Measurements from ENCODE around the gene CAMTA1. TPM values are rescaled to one million over a fixed set of nuclear protein-coding genes. Genes with fewer than 3 reads are reported as not detected.

Gene CAMTA1
- polyA plus RNA-seq, 1 of the 3 experiments (the other 2 are of a cell fraction) = 63.1 TPM

DNA sequence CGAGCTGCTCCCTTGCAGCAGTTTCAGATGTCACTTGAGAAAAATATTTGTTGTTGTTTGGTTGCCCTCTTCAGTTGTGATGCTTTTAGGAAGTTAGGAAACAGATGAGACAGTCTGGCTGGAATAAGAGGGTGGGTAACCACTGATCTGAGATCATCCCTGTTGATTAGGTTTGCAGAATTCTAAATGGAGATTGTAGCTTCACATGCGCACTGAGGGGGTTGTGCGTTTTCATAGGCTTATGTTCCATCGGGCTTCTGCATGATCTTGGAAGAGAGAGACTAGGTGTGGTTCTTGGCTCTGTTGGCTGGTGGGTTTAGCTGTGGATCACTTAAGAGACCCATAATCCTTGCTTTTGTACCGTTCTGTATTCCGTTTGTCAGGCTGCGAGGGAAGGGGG is 108.1 kb downstream of the CAMTA1 start (continued):
- TF ChIP-seq, protein P1, sequence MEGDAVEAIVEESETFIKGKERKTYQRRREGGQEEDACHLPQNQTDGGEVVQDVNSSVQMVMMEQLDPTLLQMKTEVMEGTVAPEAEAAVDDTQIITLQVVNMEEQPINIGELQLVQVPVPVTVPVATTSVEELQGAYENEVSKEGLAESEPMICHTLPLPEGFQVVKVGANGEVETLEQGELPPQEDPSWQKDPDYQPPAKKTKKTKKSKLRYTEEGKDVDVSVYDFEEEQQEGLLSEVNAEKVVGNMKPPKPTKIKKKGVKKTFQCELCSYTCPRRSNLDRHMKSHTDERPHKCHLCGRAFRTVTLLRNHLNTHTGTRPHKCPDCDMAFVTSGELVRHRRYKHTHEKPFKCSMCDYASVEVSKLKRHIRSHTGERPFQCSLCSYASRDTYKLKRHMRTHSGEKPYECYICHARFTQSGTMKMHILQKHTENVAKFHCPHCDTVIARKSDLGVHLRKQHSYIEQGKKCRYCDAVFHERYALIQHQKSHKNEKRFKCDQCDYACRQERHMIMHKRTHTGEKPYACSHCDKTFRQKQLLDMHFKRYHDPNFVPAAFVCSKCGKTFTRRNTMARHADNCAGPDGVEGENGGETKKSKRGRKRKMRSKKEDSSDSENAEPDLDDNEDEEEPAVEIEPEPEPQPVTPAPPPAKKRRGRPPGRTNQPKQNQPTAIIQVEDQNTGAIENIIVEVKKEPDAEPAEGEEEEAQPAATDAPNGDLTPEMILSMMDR (IDR thresholded peaks at IDR 0.05) = no peak
- no peak for TF ChIP-seq MEF2A (IDR thresholded peaks at IDR 0.05; ENCODE audit: borderline replicate concordance, low read depth)

DNA sequence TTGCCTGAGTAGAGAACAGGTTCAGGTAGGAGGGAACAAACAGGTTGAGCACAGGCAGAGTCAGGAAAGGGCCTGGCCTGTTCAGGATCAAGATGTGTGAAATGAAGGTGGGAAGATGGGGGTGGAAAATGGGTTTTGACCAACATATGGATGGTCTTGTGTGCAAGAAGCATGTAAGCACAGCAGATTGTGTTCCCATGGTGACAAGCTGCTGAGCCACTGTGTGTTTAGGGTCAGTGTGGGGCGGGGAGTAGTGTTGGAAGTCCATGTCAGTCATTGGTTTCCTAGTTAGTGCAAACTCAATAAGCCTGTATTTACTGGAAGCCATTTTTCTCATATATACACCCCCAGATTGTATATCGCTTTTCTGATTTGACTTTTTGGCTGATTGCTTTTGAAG is 111.9 kb downstream of the CAMTA1 start:
- no peak overlapping the region for H3K4me2 ChIP-seq
- H3K9me3 ChIP-seq = no peaks in the 10 kb centered on the region
- no peaks in the 10 kb centered on the region; the same call in 1 of the 2 replicates for H3K79me2 ChIP-seq (ENCODE audit: insufficient read depth)
- no peak overlapping the region for H3K27ac ChIP-seq (ENCODE audit: low read depth in 2 of 2, low read length in 1 of 2)
- no peak overlapping the region for H3K9ac ChIP-seq
- POLR2A ChIA-PET = no interaction called here
- H3K4me3 ChIP-seq (ENCODE audit: low read depth in 2 of 2, low read length in 1 of 2) = no peak overlapping the region
- no peaks in the 10 kb centered on the region for H3F3A ChIP-seq (replicated peaks; ENCODE audit: insufficient read depth)
- no peaks in the 10 kb centered on the region for H3K9me2 ChIP-seq
- no peaks in the 10 kb centered on the region for H3K36me3 ChIP-seq (replicated peaks in 1 of 2; ENCODE audit: control insufficient read depth in 1 of 2, insufficient read depth in 2 of 2, low read length in 1 of 2)
- H4K20me1 ChIP-seq (ENCODE audit: insufficient read depth) = no peaks in the 10 kb centered on the region
- no peaks in the 10 kb centered on the region for H3K27me3 ChIP-seq (ENCODE audit: insufficient read depth)
- peaks cover 0 to 2% of the 10 kb centered on the region in 2 experiments; a peak in 1 of 4 replicates for H3K4me1 ChIP-seq (ENCODE audit: control insufficient read depth in 1 of 2, insufficient read depth in 2 of 2, low read depth in 1 of 2, low read length in 1 of 2)
- WGBS (ENCODE audit: low lambda C conversion rate) = 96% methylated on average over 2 of the region's 2 CpGs
- H2AFZ ChIP-seq (ENCODE audit: low read depth) = no peak overlapping the region
- TF ChIP-seq NRF1 (IDR thresholded peaks at IDR 0.05; ENCODE audit: low read depth, low read length) (no peak), FOXJ3 (CRISPR knock-in tag; IDR thresholded peaks at IDR 0.05) (no peak), FOXM1 (IDR thresholded peaks at IDR 0.05; ENCODE audit: low read depth) (no peak), YY1 (IDR thresholded peaks at IDR 0.05; ENCODE audit: low read depth) (no peak), POLR2AphosphoS5 (IDR thresholded peaks at IDR 0.05; ENCODE audit: low read depth, low read length) (no peak), FOSL2 (IDR thresholded peaks at IDR 0.05; ENCODE audit: borderline replicate concordance, low read depth) (no peak), TCF12 (IDR thresholded peaks at IDR 0.05) (no peak), GABPA (IDR thresholded peaks at IDR 0.05; ENCODE audit: low read depth) (no peak), MEF2A (IDR thresholded peaks at IDR 0.05; ENCODE audit: borderline replicate concordance, low read depth) (no peak), CHD2 (IDR thresholded peaks at IDR 0.05; ENCODE audit: low read length, partially characterized antibody) (no peak), RAD21 (IDR thresholded peaks at IDR 0.05; ENCODE audit: low read length) (no peak)
- TF ChIP-seq, protein P1 (IDR thresholded peaks at IDR 0.05) = no peak
- TF ChIP-seq, protein P2, sequence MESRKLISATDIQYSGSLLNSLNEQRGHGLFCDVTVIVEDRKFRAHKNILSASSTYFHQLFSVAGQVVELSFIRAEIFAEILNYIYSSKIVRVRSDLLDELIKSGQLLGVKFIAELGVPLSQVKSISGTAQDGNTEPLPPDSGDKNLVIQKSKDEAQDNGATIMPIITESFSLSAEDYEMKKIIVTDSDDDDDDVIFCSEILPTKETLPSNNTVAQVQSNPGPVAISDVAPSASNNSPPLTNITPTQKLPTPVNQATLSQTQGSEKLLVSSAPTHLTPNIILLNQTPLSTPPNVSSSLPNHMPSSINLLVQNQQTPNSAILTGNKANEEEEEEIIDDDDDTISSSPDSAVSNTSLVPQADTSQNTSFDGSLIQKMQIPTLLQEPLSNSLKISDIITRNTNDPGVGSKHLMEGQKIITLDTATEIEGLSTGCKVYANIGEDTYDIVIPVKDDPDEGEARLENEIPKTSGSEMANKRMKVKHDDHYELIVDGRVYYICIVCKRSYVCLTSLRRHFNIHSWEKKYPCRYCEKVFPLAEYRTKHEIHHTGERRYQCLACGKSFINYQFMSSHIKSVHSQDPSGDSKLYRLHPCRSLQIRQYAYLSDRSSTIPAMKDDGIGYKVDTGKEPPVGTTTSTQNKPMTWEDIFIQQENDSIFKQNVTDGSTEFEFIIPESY (IDR thresholded peaks at IDR 0.05; ENCODE audit: borderline replicate concordance, low read depth) = no peak
- TF ChIP-seq, protein P3, sequence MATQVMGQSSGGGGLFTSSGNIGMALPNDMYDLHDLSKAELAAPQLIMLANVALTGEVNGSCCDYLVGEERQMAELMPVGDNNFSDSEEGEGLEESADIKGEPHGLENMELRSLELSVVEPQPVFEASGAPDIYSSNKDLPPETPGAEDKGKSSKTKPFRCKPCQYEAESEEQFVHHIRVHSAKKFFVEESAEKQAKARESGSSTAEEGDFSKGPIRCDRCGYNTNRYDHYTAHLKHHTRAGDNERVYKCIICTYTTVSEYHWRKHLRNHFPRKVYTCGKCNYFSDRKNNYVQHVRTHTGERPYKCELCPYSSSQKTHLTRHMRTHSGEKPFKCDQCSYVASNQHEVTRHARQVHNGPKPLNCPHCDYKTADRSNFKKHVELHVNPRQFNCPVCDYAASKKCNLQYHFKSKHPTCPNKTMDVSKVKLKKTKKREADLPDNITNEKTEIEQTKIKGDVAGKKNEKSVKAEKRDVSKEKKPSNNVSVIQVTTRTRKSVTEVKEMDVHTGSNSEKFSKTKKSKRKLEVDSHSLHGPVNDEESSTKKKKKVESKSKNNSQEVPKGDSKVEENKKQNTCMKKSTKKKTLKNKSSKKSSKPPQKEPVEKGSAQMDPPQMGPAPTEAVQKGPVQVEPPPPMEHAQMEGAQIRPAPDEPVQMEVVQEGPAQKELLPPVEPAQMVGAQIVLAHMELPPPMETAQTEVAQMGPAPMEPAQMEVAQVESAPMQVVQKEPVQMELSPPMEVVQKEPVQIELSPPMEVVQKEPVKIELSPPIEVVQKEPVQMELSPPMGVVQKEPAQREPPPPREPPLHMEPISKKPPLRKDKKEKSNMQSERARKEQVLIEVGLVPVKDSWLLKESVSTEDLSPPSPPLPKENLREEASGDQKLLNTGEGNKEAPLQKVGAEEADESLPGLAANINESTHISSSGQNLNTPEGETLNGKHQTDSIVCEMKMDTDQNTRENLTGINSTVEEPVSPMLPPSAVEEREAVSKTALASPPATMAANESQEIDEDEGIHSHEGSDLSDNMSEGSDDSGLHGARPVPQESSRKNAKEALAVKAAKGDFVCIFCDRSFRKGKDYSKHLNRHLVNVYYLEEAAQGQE (IDR thresholded peaks at IDR 0.05; ENCODE audit: low read depth, low read length) = no peak
- no peak for DNase-seq
- CTCF ChIA-PET = interaction anchor here (1.3 to 2.2 kb wide), 2 partner anchors 9 to 102 kb away, joined by 3 to 5 read pairs; no protein-coding TSS in a partner anchor
